Measurements from ENCODE around the gene LANCL2.

The LANCL2 gene

DNA sequence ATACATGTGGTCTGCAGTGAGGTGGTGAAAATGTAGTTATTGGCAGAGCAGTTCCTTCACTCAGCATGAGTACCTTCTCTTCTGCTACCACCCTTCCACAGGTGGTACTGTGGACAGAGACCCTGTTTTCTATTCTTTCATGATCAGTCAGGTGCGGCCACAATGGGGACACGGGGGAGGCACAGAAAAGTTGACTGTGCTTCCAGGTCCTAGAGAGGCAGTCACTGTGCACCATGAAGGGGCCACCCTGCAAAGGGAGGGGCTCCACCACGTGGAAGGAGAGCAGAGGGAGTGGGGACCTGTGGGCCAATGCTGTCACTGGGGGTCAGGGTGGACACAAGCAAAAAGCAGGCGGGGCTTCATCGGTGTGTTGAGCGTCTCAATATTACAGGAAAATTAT, 3.6 kb upstream of the LANCL2 start:
- no peak for DNase-seq (ENCODE audit: low read depth in 3 of 3)

DNA sequence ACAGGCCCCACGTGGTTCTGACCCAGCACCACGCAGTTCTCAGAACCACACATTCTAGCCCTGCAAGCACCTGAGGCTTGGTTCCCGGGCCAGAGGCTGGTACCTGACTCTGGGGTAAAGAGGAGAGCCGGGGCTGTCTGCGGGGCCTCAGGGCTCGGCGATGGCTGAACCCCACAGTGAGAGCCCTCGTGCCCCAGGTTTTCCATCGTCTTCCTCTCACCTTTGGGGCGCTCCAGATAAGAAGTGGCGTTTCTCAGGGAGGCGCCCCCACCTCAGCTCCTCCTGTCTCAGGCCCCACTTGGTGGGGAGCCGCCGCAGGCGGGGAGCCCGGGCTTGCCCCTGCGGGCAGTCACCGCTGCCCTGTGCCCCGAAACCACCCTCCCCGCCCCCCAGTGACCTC, 2.2 kb upstream of the LANCL2 start:
- DNase-seq (ENCODE audit: low read depth in 3 of 3) = no peak

GRCh38 chr7:55363386-55364170, 1.6 kb upstream of the LANCL2 start:
- no peak for DNase-seq (ENCODE audit: low read depth in 3 of 3)

DNA sequence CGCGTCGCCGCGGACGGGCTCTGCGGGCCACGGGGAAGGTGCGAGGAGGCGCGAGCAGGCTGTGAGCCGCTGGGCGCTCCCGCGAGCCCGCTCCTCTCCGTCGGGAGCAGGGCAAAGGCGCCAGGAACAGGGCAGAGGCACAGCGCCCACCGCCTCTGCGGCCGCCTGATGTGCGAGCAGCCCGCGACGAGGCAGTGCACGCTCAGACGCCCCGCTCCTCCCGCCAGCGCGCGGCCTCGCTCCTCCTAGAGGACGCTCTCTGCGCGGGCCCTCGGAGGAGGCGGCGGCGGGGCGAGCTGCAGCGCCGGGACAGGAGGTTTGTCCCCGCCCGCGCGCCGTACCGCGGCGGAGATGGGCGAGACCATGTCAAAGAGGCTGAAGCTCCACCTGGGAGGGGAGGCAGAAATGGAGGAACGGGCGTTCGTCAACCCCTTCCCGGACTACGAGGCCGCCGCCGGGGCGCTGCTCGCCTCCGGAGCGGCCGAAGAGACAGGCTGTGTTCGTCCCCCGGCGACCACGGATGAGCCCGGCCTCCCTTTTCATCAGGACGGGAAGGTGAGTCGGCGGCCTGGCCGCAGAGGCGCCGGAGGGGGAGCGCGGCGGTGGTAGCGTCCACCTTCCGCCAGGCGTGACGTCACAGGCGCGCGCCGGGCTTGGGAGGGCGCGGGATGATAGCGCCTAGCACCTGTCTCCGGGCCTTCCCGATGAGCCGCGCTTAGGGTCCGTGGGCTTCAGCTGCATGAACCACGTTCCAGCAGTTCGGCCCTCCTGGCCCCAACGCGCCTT, 731 bp downstream of the LANCL2 start:
- peak; percentile 86 to 90 (median 88) for DNase-seq (ENCODE audit: low read depth in 3 of 3)

DNA sequence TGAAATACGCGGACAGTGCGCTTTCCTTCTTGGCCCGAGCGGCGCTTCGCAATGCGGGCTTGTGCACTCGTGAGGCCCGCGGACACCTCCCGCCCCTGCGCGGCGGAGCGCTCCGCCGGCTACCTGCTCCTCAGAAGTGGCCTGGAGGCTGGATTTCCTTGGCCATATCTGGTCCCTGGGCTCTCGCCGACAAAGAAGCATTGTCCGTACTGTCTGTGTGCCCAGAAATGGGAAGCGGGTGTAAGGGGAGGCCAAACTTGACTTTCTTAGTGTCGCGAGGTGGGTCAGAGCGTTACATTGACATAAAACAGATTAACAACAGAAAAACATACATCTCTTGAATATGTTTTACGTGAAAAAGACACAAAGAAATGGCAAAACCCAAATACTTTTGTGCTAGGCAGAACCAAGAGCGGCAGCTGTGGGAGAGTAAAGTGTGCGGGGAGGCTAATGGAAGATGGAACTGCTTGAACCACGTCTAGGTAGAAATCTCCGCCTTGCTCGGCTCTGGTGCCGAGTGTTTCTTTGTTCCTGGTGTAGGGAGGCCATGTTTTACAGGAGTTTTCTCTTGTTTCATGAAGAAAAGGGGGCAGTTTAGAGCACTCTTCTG, 1.4 kb downstream of the LANCL2 start:
- peak in 1 of 3 donors; percentile 10 for DNase-seq (ENCODE audit: low read depth in 3 of 3)

DNA sequence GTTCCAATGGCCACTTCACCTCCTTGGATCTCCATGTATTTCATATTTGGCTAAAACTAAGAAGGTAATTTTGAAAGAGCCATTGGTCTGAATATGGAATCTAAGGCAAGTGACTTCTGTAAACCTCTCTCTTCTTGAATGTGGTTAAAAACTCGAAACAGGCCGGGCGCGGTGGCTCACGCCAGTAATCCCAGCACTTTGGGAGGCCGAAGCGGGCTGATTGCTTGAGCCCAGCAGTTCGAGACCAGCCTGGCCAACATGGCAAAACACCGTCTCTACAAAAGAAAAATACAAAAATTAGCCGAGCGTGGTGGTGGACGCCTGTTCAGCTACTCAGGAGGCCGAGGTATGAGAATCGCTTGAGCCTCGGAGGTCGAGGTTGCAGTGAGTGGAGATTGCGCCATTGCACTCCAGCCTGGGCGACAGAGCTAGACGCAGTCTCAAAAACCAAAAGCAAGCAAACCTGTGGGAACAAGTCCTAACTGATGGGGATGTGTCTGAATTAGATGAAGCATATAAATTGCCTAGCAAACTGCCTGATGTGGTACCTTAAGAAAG, 2.2 kb downstream of the LANCL2 start:
- no peak for DNase-seq (ENCODE audit: low read depth in 3 of 3)

- no peak for DNase-seq (ENCODE audit: low read depth in 3 of 3)
Observed at GRCh38 chr7:55369427-55370400, 4.6 kb downstream of the LANCL2 start.

- DNase-seq (ENCODE audit: low read depth in 3 of 3) = no peak
Observed at GRCh38 chr7:55374213-55374612, 9.1 kb downstream of the LANCL2 start.

- DNase-seq (ENCODE audit: low read depth in 3 of 3) = no peak
Observed at GRCh38 chr7:55375237-55375636, 10.1 kb downstream of the LANCL2 start.

- DNase-seq (ENCODE audit: low read depth in 3 of 3) = no peak
Observed at GRCh38 chr7:55377162-55377817, 12.2 kb downstream of the LANCL2 start.

DNA sequence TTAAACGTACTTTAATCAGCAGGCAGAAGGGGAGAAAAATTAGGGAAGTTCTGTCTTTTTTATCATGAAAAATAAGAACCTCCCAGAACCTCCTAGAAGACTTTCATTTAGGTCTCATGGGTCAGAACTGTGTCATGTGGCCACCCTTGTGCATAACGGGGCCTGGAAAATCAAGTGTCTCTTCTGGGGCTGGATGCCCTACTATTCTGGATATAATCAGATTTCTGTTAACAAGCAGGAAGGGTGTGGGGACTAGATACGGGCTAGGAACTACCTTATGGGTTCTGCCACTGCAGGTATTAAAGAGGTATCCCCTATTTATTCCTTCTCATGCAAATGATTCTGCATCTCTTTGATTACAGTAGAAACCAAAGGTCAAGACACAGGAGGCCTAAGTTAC, 14.1 kb downstream of the LANCL2 start:
- DNase-seq (ENCODE audit: low read depth in 3 of 3) = no peak

- no peak for DNase-seq (ENCODE audit: low read depth in 3 of 3)
Observed at GRCh38 chr7:55381189-55381588, 16.1 kb downstream of the LANCL2 start.

- DNase-seq (ENCODE audit: low read depth in 3 of 3) = no peak
Observed at GRCh38 chr7:55381696-55382095, 16.6 kb downstream of the LANCL2 start.

DNA sequence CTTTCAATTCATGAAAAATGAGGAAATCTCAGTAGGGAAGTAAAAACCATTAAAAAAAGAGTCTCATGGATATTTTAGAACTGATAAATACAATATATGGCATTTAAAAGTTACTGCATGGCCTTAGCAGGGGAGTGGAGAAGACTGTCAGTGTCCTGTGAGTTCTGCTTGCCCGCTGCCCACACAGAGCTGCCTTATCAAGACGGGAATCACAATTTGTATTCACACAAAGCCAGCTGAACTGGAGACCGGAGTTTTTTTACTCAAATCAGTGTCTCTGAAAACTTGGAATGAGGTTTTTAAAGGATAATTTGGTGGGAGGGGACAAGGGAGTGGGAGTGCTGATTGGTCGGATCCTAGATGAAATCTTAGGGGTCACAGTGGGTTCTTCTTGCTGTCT, 17.1 kb downstream of the LANCL2 start:
- no peak for DNase-seq (ENCODE audit: low read depth in 3 of 3)

DNA sequence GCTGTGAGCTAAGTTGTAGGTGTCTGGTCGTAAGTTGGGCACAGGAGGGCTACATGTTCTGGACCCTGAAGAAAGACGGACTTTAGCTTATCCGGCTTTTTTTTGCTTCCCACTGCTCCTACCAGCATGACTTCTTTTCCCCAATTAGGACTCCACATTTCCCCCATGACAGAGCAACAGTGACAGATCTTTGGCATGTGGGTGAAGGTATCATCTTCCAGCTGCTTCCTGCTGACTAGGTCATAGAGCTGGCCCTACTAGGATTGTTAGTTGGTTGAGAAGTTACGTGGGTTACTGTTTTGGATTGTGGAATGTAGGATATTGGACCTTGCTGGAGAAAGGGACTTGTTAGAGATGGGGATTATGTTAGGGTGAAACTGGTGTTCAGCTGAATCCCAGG, 21.4 kb downstream of the LANCL2 start:
- DNase-seq (ENCODE audit: low read depth in 3 of 3) = no peak

GRCh38 chr7:55387062-55387965, 22.2 kb downstream of the LANCL2 start:
- no peak for DNase-seq (ENCODE audit: low read depth in 3 of 3)

DNA sequence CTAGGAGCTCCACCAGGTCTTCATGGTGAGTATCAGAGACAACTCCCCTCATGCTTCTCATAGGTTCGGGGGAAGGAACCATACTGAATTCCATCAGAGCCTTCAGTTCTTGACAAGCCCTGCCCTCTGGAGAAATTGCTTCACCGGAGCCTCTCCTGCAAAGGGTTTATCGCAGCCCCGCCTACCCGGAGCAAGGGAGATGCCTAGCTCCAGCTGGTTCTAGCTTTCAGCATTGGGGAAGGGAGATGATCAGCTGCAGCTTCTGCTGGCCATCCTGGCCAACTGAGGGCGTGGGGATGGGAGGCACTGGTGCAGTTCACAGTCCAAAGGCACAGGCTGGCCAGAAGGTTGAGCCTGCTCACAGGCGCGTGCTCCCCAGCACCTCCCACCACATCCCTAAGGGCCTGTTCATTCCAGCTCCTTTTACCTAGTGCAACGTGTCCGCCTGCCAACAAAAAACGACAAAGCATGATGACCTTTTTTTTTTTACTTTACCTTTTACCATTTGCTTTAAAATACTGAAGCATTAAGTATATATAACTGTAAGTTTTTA, 31.2 kb downstream of the LANCL2 start:
- DNase-seq (ENCODE audit: low read depth in 3 of 3) = no peak

DNA sequence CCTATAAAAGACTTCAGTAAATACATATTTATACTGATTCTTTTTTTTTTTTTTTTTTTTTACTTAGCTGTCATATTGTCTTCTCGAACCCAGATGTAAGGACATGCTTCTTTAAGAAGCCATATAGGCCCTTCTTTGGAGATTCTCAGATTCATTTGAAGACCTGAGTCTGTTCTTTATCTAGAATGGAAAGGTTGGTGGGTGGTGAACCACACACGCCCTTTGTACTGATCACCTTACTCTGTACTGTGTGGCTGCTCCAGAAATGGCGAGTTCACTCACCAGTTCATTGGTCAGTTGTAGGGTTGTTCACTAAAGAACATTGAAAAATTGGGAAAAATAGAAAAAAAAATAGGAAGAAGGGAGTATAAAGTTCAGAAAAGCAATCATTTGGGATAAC, 32.5 kb downstream of the LANCL2 start:
- DNase-seq (ENCODE audit: low read depth in 3 of 3) = no peak

DNA sequence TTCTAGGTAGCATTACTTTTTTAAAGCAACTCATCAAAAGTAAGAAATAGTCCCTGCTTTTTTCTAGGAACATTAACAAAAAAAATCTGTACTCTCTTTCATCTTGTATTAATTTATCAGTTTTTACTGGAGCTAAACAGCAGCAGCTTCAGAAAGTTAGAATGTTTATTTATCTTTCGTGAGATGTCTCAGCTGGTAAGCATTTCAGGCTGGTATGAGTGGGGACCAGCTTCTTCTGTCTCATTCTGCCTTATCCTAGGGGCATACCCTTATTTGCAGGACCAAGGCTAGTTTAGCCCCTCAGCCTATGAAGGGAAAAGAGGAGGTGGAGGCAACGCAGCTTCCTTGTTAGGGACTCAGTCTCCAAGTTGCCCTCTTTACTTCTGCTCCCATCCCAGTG, 35.1 kb downstream of the LANCL2 start:
- no peak for DNase-seq (ENCODE audit: low read depth in 3 of 3)

All from stimulated activated CD4-positive, alpha-beta T cell treated with anti-CD3 and anti-CD28 coated beads, TNF-alpha, amount 100 ng/mL, for 48 hours (primary cell).